HG03045 (cell line): ENCODE measurements around the gene CCSER2.
"Not testable (repeated sequence)": the region's sequence is repeated elsewhere in the genome, so short reads cannot be mapped to it uniquely, and the experiment has no call there.

Experiments used
- ATAC-seq: cut with Tn5 transposase; IDR thresholded peaks from one replicate; pipeline ENCODE4 v1.9.1; 2021; ENCODE audit warnings: mild to moderate bottlenecking, moderate library complexity; ENCODE audit not compliant: unreplicated experiment

CCSER2 gene

GRCh38 chr10:84390364-84390763 lies 62.0 kb downstream of the CCSER2 start:
- no peak for ATAC-seq

DNA sequence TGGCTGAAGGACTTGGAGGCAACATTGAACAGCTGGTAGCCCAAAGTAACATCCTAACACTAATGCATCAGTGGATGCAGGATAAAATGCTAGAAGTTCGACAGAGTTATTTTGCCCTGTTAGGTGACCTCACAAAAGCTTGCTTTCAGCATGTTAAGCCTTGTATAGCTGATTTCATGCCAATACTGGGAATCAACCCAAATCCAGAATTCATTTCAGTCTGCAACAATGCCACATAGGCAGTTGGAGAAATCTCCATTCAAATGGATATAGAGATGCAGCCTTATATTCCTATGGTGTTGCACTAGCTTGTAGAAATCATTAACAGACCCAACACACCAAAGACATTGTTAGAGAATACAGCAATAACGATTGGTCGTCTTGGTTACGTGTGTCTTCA lies 62.9 kb downstream of the CCSER2 start:
- no peak for ATAC-seq

GRCh38 chr10:84392181-84392580 lies 63.8 kb downstream of the CCSER2 start:
- no peak for ATAC-seq

- ATAC-seq = no peak
Measured at GRCh38 chr10:84395581-84395980, 67.2 kb downstream of the CCSER2 start.

DNA sequence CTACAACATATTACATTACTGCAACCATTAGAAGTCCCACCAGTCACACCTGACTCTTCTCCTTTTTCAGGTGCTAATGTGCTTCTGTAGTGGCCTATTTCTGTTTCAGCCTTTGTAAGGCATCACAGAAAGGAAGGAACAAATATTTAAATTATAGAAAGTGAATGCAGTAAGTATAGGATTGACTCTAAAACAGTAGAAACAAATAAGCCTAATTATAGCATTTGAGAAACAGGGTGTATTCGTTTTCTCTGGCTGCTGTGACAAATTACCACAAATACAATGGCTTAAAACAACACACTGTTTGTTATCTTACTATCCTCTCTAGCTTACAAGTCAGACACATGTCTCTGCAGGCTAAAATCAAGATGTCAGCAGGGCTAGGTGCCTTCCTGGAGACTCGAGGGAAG lies 69.4 kb downstream of the CCSER2 start:
- ATAC-seq = peak; percentile 50

DNA sequence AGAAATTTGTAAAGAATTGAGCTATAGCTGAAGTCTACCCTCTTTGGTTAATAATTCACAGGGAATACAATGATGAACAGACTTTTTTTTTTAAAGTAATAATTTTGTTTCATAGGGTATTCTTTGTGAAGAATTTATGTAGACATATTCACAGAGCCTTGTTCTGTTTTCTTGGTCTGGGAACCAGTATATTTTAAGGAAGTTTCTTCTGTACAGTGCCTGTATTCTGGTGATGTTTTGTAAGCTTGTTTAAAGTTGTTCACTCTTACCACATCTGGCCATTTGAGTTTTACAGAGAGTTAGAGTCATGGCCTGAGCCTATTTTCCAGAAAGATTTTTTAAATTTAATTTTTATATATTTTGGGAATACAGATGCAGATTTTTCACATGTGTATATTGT lies 70.3 kb downstream of the CCSER2 start:
- ATAC-seq = no peak

DNA sequence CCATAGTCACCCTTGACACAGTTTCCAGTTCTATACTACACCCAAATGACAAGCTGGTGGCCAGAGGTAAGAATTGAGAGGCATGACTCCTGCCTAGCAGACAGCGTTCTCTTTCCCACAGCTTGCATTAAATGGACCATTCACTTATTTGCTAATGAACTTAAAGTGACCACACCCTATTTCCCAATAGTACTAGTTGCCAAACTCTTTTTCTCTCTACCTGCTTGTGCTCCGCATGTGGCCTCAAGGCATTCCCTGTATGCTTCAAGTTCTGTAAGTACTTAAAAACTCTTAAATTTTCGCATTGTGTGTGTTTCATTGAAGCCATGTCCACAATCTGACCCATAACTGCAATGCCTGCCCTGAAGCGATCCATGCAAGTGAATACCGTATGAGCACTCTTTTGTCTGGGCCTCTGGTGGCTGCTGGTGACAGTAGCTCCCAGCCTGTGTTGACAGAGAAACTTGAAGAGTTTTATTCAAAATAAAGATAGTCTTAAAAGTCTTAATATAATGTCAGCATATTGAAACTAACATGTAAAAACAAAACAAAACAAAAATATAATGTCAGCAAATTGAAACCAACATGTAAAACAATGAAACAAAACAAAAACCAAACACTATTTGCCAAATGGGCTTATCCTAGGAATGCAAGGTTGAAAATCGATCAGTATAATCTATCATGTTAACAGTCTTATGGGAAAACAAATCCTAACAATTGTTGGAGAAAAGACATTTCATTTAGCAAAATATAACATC lies 73.6 kb downstream of the CCSER2 start:
- no peak for ATAC-seq

GRCh38 chr10:84404783-84405182 lies 76.4 kb downstream of the CCSER2 start:
- ATAC-seq = no peak

DNA sequence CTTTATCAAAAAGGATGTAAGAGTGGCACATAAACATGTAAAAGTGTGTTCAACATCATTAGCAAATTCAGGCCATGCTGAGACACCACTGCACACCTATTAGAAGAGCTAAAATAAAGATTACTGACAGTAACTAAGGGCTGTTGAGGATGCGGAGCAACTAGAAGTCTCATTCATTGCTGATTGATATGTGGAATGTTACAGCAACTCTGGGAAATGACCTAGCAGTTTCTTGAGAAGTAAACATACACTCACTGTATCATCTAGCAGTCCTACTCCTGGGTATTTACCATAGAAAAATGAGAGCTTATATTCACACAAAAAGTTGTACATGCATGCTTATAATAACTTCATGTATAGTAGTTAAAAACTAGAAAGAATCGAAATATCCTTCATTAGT lies 77.3 kb downstream of the CCSER2 start:
- ATAC-seq = no peak

DNA sequence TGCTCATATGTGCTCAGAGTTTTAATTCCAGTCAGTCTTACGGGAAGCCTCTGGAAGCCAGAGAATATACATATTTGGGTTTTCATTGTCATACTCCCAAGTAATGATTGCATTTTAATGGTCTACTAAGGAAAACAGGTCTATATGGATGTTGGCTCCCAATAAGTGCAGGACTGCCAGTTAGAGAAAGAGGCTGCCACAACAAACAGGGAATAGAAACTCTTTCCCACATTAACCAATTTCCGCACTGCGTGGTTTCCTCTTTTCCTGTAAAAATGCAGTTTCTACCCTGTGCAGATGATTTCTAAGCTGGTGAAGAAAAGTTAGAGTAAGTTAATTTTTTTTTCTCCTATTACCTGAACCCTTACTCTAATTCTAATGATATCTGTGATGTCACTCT lies 78.2 kb downstream of the CCSER2 start:
- ATAC-seq = no peak

GRCh38 chr10:84407388-84408049 lies 79.1 kb downstream of the CCSER2 start:
- no peak for ATAC-seq

DNA sequence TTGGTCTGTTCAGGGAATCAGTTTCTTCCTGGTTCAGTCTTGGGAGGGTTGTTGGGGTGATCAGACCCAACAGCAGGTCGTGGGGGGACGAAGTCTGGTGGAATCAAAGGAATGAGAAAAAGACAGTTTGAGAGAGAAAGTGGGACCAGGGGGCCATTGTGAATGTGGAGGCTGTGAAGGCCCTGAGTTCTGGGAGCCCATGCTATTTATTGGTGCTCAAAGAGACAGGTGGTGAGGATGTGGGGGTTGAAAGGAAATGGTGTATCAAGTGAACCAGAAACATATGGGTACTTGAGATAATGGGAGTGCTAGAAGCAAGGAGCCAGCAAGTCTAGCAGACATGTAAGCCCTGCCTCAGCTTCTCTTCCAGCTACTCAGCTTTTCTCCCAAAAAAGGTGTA lies 84.1 kb downstream of the CCSER2 start:
- no peak for ATAC-seq

DNA sequence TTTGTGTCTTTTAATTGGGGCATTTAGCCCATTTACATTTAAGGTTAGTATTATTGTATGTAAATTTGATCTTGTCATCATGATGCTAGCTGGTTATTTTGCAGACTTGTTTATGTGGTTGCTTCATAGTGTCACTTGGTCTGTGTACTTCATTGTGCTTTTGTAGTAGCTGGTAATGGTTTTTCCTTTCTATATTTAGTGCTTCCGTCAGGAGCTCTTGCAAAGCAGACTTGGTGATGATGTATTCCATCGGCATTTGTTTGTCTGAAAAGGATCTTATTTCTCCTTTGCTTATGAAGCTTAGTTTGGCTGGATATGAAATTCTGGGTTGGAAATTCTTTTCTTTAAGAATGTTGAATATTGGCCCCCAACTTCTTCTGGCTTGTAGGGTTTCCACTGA lies 85.7 kb downstream of the CCSER2 start:
- not testable (repeated sequence) for ATAC-seq

DNA sequence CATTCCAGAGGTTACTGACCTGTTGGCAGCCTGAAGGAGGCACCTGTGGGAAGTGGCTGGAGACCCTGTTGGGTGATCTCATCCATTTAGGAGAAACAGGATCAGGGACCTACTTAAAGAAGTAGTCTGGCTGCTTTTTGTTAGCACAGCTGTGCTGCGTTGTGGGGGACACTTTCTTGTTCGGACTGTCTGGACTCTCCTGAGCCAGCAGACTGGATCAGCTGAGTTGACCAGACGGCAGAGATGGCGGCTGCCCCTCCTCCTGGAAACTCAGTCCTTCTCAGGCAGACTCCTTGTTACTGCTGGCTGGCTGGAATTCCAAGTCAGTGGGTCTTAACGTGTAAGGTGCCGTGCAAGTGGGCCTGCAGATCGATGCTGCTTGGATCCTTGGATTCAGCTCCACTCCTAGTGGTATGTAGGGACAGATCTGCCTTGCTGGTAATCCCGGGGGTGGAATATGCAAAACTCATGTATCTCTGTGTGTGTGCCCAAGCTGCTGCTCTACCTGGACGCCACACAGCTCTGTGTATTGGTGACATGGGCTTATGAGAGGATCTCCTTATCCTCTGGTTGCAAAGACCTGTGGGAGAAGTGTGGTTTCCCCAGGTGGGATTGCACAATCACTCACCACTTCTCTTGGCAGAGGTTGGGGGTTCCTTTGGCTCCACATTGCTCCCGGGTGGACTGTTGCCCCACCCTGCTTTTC lies 87.3 kb downstream of the CCSER2 start:
- no peak for ATAC-seq

DNA sequence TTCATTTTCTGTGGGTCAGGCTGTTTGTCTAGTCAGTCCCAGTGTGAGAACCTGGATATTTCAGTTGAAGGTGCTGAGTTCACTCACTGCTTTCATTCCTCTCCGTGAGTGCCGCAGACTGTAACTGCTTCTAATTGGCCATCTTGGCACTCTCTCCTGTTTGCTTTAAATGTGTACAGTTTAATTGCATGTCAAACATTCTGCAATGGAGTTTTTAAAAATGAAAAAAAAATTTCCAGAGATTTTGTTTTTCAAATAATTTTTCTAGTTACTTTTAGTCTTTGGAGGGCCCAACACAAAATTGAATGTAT lies 87.8 kb downstream of the CCSER2 start:
- no peak for ATAC-seq

DNA sequence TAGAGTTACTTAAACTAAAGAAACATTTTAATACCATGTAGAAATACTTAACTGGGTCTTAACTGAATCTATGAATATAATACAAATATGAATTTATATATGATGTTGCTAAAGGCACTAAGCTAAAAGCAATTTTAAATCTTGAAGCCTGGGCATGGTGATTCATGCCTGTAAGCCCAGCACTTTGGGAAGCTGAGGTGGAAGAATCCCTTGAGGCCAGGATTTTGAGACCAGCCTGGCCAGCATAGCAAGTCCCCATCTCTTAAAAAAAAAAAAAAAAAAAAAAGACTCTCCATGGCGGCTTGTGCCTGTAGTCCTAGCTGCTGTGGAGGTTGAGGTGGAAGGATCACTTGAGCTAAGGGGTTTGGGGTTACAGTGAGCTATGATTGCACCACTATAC lies 95.3 kb downstream of the CCSER2 start:
- no peak for ATAC-seq

- ATAC-seq = no peak
Measured at GRCh38 chr10:84424731-84425167, 96.4 kb downstream of the CCSER2 start.

- ATAC-seq = no peak
Measured at GRCh38 chr10:84427903-84428650, 99.7 kb downstream of the CCSER2 start.

- ATAC-seq = no peak
Measured at GRCh38 chr10:84428711-84429110, 100.3 kb downstream of the CCSER2 start.

DNA sequence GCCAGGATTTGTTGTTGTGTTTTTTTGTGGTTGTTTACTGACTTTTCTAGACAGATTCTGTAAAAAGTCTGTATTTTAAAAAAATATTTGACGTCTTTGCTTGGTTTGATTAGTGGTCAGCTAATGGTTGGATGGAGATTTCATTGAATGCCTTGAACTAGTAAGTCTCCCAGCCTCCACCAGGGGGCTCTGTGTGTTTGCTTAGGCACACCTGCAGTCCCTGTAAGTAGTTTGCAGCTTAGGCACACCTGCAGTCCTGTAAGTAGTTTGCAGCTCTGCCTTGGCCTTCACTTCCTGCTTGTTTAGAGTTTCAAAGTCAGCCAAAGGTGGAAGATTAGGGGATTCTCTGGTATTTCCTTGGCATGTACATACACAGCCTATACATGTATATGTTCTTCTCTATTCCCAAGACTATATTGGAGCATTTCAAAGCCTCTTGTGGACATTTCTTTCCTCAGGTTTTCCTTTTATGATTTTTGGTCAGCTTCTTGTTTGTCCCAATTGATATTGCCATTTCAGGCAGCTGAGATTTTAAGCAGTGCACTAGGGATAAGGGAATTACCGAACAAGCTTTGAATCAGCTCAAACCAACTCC lies 101.6 kb downstream of the CCSER2 start:
- peak; percentile 94 for ATAC-seq

DNA sequence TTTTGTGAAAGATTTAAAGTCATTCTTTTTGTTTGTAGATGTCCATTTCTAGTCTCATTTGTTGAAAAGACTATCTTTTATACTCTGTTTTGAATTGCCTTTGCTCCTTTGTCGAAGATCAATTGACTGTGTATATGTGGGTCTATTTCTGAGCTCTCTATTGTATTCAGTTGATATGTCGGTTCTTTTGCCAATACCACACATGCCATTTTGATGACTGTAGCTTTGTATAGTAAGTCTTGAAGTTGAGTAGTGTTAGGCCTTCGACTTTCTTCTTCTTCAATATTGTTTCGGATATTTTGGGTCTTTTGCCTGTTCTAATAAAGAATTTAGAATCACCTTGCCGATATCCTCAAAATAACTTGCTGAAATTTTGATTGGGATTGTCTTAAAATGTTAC lies 104.5 kb downstream of the CCSER2 start:
- no peak for ATAC-seq
